Measurements from ENCODE around the gene RAD23B. TPM values are rescaled to one million over a fixed set of nuclear protein-coding genes. Genes with fewer than 3 reads are reported as not detected.
"Not testable (repeated sequence)": the region's sequence is repeated elsewhere in the genome, so short reads cannot be mapped to it uniquely, and the experiment has no call there.

The RAD23B gene
- total and polyA plus RNA-seq, 8 donors: 19.3 to 86.8 (median 53.9) TPM

- no peak for DNase-seq
- no peak for TF ChIP-seq POLR2A (IDR thresholded peaks at IDR 0.05)
- no peak for TF ChIP-seq POLR2AphosphoS5 (IDR thresholded peaks at IDR 0.05)
- Histone ChIP-seq H3K36me3 (no peaks in the 10 kb centered on the region), H3K4me3 (no peak overlapping the region), H3K9me3 (no peaks in the 10 kb centered on the region), H3K27me3 (no peaks in the 10 kb centered on the region), H3K4me1 (peaks cover 24 to 77% (median 50%) of the 10 kb centered on the region in 4 donors), H3K27ac (peak overlapping the region in 2 of 5 donors; percentile 1 to 14)
- 35 to 52% (median 44%) methylated on average over 1 of the region's 1 CpG for WGBS, 5 donors
- intact Hi-C loops (cut with DNase I; ENCODE audit: low total_unique reads): no loop called here
Measured at GRCh38 chr9:107295995-107296394, 12.9 kb downstream of the RAD23B start.

- H3K4me3 ChIP-seq; H3K36me3 ChIP-seq; H3K27me3 ChIP-seq; H3K9me3 ChIP-seq; DNase-seq; H3K27ac ChIP-seq; intact Hi-C loops (cut with DNase I; ENCODE audit: low total_unique reads): not testable (repeated sequence)
- 92 to 98% (median 96%) methylated on average over 8 of the region's 8 CpGs for WGBS, 5 donors
- peaks cover 22 to 76% (median 50%) of the 10 kb centered on the region in 4 donors for H3K4me1 ChIP-seq
Measured at GRCh38 chr9:107296592-107296991, 13.5 kb downstream of the RAD23B start.

- Histone ChIP-seq H3K9me3 (no peaks in the 10 kb centered on the region), H3K27me3 (no peaks in the 10 kb centered on the region), H3K27ac (no peak overlapping the region), H3K4me1 (peaks cover 13 to 55% (median 35%) of the 10 kb centered on the region in 4 donors), H3K4me3 (no peak overlapping the region), H3K36me3 (peaks cover 7 to 25% (median 15%) of the 10 kb centered on the region in 4 donors)
- 33 to 56% (median 48%) methylated on average over 1 of the region's 1 CpG for WGBS, 5 donors
- TF ChIP-seq CTCF (IDR thresholded peaks at IDR 0.05) (no peak), POLR2AphosphoS5 (IDR thresholded peaks at IDR 0.05) (no peak), EP300 (IDR thresholded peaks at IDR 0.05) (no peak), POLR2A (IDR thresholded peaks at IDR 0.05) (no peak)
- intact Hi-C loops (cut with DNase I; ENCODE audit: low total_unique reads): no loop called here
- no peak for DNase-seq
Measured at GRCh38 chr9:107299437-107299836, 16.4 kb downstream of the RAD23B start.

- H3K36me3 ChIP-seq: peaks cover 13 to 83% (median 64%) of the 10 kb centered on the region in 4 donors
- peaks cover 0 to 29% (median 8%) of the 10 kb centered on the region in 4 donors for H3K4me1 ChIP-seq
- H3K4me3 ChIP-seq: no peak overlapping the region
- no peak for DNase-seq
- H3K27me3 ChIP-seq: no peaks in the 10 kb centered on the region
- H3K27ac ChIP-seq: peak overlapping the region in 1 of 5 donors; percentile 30
- WGBS, 5 donors: 84 to 94% (median 88%) methylated on average over 2 of the region's 2 CpGs
- intact Hi-C loops (cut with DNase I; ENCODE audit: low total_unique reads): no loop called here
- H3K9me3 ChIP-seq: no peaks in the 10 kb centered on the region
- TF ChIP-seq CTCF (IDR thresholded peaks at IDR 0.05): no peak
- no peak for TF ChIP-seq EP300 (IDR thresholded peaks at IDR 0.05)
- TF ChIP-seq POLR2A (IDR thresholded peaks at IDR 0.05): no peak
- no peak for TF ChIP-seq POLR2AphosphoS5 (IDR thresholded peaks at IDR 0.05)
Measured at GRCh38 chr9:107306308-107306707, 23.2 kb downstream of the RAD23B start.

GRCh38 chr9:107307331-107307730 lies 24.3 kb downstream of the RAD23B start:
- no peaks in the 10 kb centered on the region for H3K9me3 ChIP-seq
- H3K4me1 ChIP-seq: peaks cover 0 to 27% (median 8%) of the 10 kb centered on the region in 4 donors
- DNase-seq: no peak
- intact Hi-C loops (cut with DNase I; ENCODE audit: low total_unique reads): no loop called here
- no peak for TF ChIP-seq POLR2A (IDR thresholded peaks at IDR 0.05)
- no peak for TF ChIP-seq EP300 (IDR thresholded peaks at IDR 0.05)
- no peak for TF ChIP-seq POLR2AphosphoS5 (IDR thresholded peaks at IDR 0.05)
- no peak for TF ChIP-seq CTCF (IDR thresholded peaks at IDR 0.05)
- H3K36me3 ChIP-seq: peaks cover 13 to 83% (median 70%) of the 10 kb centered on the region in 4 donors
- H3K4me3 ChIP-seq: no peak overlapping the region
- H3K27ac ChIP-seq: no peak overlapping the region
- H3K27me3 ChIP-seq: no peaks in the 10 kb centered on the region
- 82 to 100% (median 92%) methylated on average over 1 of the region's 1 CpG for WGBS, 5 donors

Measured in stomach (tissue), 9 donors.